Measurements from ENCODE around the gene ITGB2.

Gene ITGB2

GRCh38 chr21:44897326-44898010, 23.2 kb downstream of the ITGB2 start:
- DNase-seq (ENCODE audit: low read depth), result no peak

- no peak for DNase-seq (ENCODE audit: low read depth)
Observed at GRCh38 chr21:44896561-44897286, 24.0 kb downstream of the ITGB2 start.

GRCh38 chr21:44895859-44896258, 24.8 kb downstream of the ITGB2 start:
- DNase-seq (ENCODE audit: low read depth), result no peak

DNA sequence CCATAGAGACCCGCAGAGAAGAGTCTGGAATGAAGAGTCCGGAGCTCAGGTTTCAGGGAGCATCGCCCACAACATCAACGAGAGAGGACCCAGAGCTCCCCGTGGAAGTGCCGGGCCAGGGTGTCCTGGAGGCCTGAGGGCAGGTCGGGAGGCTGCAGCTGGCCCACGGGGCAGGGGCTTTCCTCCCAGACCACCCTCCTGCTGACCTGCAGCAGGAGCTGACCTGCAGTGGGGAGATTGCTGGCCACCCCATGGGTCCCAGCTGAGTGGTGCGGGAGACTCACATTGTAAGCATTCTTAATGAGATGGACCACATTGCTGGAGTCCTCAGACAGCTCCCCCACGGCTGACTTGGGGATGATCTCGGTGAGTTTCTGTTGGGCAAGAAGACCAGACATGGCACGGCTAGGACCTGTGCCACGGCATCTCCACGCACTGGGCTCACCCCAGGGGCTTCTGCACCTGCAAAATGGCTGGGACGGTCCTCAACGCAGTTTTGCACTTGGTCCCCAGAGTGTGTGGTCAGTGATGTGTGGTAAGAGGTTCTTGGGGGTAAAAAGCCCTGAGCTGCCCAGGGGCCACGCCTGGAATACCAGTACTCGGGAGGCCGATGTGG, 25.9 kb downstream of the ITGB2 start:
- DNase-seq (ENCODE audit: low read depth), result no peak

- no peak for DNase-seq (ENCODE audit: low read depth)
Observed at GRCh38 chr21:44893948-44894656, 26.6 kb downstream of the ITGB2 start.

- no peak for DNase-seq (ENCODE audit: low read depth)
Observed at GRCh38 chr21:44893278-44893556, 27.5 kb downstream of the ITGB2 start.

GRCh38 chr21:44892536-44893277, 28.0 kb downstream of the ITGB2 start:
- peak; percentile 45 for DNase-seq (ENCODE audit: low read depth)

DNA sequence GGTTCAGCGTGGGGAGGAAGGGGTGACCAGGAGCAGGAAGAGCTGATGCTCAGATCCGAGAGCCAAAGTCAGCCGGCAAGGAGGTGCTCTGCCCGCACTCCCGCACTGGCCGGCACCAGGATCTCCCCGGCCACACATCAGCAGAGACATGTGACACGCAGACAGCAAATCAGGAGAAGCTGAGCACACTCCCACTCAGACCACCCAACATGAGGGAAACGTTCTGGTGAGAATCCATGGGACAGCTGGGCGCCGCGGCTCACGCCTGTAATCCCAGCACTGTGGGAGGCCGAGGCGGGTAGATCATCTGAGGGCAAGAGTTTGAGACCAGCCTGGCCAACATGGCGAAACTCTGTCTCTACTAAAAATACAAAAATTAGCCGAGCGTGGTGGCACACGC, 28.6 kb downstream of the ITGB2 start:
- no peak for DNase-seq (ENCODE audit: low read depth)

DNA sequence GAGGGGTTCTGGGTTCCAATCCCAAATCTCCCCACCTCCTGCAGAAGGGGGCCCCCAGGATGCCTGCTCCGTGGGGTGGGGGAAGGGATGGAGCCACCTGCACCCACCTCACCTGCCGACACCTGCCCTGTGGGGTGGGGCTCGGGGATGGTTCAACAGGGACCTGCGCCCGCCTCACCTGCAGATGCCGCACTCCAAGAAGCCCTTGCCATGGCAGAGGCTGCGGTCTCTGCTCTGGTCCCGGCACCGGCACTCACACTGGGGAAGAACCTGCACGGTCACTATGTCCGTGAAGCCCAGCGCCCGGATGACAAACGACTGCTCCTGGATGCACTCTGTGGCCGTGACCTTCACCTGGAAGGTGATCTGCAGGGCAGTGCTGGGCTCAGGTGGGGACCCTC, 29.1 kb downstream of the ITGB2 start:
- no peak for DNase-seq (ENCODE audit: low read depth)

- DNase-seq (ENCODE audit: low read depth), result no peak
Observed at GRCh38 chr21:44890961-44891541, 29.6 kb downstream of the ITGB2 start.

DNA sequence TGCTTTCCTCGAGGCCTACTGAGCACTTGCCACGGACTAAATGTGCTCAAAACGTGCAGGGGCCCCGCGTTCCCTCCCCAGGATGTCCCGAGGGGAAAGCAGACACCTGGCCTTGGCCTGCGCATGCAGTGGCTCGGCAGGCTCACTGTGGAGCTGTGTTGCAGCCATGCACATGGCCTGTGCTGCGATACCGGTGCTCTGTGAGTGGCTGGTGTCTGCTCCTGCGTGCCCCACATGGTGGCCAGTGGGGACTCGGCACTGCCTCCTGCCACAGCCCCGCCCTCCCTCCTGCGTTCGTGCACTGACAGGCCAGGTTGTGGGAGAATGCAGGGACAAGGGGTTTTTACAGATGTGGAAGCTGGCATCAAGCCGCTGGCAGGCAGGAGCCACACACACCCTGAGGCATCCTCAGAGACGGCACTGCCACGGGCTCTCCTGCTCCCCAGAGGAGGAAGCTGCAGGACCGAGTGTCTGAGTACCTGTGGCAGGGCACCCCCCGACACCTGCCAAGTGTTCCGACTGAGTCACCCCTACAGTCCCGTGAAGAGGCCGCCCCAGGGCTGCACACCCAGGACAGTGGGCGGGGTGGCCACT, 30.3 kb downstream of the ITGB2 start:
- DNase-seq (ENCODE audit: low read depth), result no peak

DNA sequence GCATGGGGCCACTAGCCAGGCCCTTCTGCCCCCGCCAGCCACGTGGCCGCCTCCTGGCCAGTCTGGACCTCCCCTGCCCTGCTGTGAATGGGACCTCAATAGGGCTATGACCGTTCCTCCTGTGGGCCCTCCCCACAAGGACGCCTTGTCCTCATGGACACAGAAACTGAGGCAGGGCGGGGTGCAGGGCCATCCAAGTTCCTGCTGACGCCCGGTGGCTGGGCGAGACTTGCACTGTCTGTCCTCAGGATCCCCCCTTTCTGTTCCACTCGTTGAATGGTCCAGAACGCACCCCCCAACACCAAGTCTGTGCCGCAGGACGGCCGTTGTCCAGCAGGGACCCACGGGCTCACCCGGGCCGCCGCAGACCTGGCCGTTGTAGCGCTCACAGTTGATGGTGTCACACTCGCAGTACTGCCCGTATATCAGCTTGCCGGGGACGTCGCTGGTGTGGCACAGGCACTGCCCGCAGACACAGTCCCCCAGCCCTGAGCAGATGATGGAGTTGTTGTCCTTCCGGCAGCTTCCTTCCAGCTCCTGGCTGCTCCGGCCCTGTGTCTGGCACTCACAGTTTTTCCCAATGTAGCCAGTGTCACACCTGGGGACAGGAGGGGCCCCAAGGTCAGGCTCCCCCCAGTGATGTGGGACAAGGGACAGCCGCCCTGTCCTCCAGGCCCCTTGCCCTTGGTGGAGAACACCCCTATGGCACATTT, 30.9 kb downstream of the ITGB2 start:
- DNase-seq (ENCODE audit: low read depth), result no peak

DNA sequence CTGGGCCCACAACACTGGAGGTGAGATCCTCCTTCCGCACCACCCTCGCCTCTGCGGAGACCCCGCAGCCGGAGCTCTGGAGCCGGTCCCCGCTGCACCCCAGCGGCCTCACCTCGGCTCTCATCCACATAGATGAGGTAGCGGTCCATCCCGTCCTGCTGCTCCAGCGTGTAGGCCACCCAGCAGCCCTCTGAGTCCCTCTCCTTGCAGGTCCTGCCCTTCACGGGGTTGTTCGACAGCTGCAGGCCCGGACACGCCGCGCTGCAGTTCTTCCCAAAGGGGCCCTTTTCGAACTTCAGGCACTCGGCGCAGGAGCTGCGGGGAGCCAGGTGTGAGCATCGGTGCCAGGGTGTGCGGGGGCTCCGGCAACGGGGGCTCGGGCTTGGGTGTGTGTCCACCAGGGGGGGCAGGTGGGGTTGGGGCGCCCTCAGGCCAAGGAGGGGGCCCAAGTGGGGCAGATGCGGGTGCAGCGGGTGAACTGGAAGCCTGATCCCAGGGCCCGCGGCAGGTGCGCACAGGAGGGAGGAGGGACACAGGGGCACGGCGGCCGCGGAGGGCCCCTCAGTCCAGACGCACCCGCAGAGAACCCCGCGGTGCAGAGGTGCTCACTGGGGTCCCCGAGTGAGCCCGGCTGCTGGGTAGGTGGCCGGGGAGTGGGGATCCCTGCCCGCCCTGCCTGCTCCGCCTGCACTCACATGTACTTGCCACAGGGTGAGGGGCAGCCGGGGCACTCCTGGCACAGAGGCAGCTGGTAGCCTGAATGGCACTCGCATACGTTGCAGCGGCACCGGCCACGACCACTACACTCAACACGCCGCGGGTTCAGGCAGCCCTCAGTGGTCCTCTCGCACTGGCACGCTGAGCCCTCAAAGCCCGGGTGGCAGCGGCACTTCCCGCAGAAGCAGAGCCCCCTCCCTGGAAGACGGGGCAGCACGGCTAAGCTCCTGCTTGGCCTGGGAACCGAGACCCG, 31.8 kb downstream of the ITGB2 start:
- no peak for DNase-seq (ENCODE audit: low read depth)

DNA sequence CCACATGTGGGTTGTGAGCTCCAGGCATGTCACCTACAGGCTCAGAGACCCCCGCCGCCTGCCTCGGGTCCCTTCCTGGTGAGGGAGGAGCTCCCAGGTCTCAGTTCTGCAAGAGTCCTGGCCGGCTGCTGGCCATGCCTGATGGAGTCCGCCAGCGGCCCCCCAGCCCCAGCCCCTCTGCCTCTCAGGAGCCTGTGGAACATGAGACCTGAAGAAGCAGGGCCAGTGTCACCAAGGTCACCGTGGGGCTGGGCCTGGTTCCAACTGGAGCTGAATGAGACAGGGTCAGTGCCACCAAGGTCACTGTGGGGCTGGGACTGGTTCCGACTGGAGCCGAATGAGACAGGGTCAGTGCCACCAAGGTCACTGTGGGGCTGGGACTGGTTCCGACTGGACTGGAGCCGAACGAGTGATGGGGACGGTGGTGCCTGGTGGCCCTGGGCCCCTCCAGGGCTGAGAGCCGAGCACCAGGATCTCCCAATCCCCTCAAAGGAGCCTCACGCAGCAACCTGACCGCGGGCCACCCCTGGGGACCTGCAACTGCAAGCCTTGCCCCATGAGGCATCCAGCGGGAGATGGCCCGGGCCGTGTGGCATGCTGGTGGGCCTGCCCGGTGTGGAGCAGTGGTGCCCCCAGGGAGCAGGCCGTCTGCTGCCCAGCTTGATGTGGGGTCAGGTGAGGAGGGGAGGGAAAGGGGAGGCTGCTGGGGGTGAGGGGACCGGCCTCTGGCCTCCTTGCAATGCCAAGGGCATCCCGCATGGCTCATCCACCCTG, 32.7 kb downstream of the ITGB2 start:
- no peak for DNase-seq (ENCODE audit: low read depth)

- no peak for DNase-seq (ENCODE audit: low read depth)
Observed at GRCh38 chr21:44887126-44887806, 33.4 kb downstream of the ITGB2 start.

DNA sequence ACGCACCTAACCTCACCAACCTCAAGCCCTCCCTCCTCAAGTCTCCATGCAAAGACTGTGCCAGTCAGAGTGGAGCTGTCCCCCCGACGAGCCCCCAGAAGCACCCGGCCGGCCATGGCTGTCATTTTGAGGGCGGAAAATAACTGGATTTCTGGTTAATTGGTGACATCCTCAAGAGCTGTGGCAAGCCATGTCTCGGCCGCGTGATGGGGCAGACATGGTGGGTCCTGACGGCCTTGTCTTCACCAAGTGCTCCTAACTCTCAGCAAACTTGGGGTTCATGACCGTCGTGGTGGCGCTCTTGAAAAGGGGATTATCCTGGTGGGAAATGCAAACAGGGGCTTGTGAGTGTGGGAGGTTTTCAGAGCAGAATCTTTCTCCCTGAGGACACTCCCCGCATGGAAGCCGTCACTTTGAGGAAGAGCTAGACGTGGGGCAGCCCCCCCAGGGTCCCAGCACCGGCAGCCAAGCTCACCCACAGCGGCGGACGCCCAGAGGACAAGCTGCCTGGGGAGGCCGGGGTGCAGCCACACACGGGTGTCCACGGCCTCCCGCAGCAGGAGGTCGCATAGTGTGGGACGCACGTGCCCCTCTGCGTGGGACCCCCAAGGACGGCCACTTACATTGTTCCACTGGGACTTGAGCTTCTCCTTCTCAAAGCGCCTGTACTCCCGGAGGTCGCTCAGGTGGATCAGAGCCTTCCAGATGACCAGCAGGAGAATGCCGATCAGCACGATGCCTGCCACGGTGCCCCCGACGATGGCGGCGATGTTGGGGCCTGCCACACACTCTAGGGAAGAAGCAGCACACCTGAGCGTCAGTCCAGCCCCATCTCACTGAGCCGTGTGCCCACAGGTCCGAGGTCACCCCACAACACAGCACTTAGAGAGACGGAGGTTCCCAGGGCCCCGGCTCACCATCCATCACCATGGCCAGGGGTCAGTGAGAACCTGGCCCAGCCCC, 34.3 kb downstream of the ITGB2 start:
- no peak for DNase-seq (ENCODE audit: low read depth)

DNA sequence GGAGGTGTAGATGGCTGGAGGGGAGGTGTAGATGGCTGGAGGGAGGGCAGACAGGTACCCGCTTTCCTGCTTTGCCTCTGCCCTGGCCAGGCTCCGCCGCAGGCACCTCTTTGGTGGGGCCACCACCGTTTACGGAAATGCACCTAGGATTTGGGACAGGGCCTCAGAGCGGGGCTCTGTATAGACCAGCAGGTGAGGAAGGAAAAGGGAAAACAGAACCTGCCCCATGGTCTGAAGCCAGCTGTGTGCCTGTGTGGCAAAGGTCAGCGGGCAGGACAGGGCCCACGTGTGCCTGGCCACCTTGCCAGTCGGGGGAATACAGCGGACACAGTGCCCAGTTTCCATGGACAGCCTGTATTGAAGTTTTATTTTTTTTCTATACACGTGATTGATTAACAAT, 35.1 kb downstream of the ITGB2 start:
- no peak for DNase-seq (ENCODE audit: low read depth)

Data from EH (cell line).